Brain pericyte (primary cell): Measurements from ENCODE around the gene MAP1B.

Experiments used
- DNase-seq: peaks from one replicate; pipeline ENCODE4 v3.0.0-alpha.2; 2012; ENCODE audit warnings: low read depth, low spot score

Gene MAP1B

DNA sequence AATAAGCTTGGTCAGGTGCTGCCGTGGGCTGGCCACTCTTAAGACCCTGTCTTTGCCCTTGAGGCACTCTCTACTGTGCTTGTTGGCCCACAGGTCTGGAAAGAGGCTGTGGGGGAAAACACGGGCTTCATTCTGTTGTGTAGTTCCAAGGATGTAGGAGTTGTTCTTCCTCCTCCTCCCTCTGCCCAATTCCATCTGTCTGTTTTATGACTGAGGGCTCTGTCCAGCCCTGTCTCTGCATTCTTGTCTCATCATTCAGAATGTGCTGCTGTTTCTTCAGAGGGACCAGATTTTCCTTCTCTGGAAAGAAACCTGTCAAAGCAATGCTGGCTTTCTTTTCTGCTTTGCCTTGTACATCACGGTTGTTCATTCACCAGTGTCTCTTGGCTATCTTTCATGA is 84.1 kb downstream of the MAP1B start:
- no peak for DNase-seq

DNA sequence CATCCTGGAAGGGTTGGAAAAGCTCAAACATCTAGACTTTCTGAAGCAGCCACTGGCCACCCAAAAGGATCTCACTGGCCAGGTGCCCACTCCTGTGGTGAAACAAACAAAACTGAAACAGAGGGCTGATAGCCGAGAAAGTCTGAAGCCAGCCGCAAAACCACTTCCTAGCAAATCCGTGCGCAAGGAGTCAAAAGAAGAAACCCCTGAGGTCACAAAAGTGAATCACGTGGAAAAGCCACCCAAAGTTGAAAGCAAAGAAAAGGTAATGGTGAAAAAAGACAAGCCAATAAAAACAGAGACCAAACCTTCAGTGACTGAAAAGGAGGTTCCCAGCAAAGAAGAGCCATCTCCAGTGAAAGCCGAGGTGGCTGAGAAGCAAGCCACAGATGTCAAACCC is 87.6 kb downstream of the MAP1B start:
- DNase-seq = no peak

DNA sequence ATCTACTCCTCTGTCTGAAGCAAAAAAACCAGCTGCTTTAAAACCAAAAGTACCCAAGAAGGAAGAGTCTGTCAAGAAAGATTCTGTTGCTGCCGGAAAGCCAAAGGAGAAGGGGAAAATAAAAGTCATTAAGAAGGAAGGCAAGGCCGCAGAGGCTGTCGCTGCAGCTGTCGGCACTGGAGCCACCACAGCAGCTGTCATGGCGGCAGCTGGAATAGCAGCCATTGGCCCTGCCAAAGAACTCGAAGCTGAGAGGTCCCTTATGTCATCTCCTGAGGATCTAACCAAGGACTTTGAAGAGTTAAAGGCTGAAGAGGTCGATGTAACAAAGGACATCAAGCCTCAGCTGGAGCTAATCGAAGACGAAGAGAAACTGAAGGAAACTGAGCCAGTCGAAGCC is 88.3 kb downstream of the MAP1B start:
- DNase-seq = no peak

DNA sequence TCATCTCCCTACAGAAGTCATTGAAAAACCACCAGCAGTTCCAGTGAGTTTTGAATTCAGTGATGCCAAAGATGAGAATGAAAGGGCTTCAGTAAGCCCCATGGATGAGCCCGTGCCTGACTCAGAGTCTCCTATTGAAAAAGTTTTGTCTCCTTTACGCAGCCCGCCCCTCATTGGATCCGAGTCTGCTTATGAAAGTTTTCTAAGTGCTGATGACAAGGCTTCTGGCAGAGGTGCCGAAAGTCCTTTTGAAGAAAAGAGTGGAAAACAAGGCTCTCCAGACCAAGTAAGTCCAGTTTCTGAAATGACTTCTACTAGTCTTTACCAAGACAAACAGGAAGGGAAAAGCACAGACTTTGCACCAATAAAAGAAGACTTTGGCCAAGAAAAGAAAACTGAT is 90.1 kb downstream of the MAP1B start:
- no peak for DNase-seq

DNA sequence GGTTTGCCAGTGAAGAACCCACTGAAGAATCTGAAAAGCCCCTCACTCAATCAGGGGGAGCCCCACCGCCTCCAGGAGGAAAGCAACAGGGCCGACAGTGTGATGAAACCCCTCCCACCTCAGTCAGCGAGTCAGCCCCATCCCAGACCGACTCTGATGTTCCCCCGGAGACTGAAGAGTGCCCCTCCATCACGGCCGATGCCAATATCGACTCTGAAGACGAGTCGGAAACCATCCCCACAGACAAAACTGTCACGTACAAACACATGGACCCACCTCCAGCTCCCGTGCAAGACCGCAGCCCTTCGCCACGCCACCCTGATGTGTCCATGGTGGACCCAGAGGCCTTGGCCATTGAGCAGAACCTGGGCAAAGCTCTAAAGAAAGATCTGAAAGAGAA is 92.4 kb downstream of the MAP1B start:
- DNase-seq = no peak

DNA sequence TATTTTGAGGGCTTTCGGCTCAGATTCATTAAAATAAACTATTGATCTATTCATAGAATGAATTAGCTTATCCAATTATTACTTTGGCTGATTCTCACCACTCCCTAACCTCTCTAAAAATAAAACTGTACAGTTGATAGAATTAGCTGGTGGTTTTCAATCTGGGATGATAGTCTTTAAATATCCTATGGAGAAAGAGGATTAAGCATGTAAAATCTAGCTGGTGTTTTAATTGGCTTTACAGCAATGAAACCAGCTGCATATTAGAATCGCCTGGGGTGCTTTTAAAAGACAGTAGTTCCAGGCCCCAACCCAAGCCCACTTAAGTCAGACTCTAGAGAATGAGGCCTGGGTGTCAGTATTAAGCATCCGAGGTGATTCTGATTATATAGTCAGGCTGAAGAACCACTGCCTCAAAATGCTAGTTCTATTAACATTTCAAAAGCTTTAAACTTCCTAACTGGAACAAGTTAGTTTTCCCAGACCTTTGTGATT is 95.1 kb downstream of the MAP1B start:
- DNase-seq = no peak

DNA sequence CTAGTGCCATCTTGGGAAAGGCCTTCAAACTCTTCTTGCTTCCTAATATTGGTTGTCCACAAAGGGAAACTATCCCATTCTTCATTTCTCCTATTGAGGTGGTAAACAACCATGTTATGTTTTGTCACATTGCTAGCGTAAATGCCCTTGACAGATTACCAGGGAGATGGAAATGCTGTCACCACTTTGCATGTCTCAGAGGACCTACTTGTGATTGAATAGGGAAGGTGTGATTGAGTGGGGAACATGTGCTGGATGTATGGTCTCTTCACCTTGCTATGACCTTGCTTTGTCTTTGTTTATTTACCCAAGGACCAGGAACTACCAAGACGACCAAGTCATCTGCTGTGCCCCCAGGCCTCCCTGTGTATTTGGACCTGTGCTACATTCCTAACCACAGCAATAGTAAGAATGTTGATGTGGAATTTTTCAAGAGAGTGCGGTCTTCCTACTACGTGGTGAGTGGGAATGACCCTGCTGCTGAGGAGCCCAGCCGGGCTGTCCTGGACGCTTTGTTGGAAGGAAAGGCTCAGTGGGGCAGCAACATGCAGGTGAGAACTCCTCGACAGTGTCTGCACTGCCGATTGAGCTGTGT is 96.1 kb downstream of the MAP1B start:
- DNase-seq = no peak

DNA sequence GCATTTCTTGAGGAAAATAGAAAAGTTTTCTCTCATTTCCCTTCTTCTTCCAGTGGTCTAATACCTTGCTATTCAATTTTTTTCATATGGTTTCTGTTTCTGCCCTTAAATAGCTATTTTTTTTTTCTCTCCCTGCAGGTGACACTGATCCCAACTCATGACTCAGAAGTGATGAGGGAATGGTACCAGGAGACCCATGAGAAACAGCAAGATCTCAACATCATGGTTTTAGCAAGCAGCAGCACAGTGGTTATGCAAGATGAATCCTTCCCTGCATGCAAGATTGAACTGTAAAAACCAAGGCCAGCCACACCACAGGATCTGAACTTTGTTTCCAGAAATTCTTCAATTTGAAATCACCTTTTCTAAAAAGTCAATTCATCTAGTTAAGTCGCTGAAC is 97.7 kb downstream of the MAP1B start:
- no peak for DNase-seq

DNA sequence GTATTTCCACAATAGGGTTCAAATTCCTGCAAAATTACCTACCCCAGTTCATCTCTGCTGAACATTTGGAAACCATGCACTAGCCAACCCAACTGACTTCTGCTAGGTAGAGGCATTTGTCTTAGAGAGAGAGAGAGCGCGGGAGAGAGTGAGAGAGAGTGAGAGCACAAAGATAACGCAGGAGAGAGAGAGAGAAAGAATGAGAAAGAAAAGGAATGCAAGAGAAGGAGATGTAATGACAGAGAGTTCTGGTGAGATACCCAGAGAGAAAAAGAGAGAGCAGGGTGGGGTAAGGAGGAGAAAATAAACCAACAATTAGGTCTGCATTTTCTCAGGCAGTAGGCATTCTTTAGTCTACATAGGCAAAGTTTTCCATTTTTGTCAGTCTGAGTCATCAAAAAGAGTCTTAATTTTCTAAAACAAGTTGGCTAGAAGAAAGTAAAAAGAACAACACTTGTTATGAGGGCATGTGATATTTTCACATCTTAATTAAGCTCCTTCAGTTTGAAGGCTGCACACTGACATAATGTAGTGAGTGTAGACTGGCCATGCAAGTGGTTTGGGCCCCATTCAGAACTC is 98.2 kb downstream of the MAP1B start:
- no peak for DNase-seq

DNA sequence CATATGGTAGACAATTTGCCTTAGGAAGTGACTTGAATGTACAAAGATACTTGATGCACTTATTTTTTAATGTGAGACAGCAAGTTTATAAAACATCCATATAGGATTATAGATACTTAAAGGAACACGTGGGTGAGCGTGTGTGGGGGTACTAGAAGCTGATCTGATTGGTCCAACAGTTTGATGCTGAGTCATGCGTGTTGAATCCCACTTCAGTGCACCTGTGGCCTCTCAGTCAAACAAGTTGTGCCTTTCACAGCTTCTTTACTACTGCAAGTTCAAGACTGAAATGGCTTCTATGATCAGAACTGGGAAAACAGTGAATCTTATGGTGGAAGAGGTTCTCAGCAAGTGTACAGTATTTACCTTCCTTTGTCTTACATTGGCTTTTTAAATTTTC is 98.9 kb downstream of the MAP1B start:
- DNase-seq = no peak

DNA sequence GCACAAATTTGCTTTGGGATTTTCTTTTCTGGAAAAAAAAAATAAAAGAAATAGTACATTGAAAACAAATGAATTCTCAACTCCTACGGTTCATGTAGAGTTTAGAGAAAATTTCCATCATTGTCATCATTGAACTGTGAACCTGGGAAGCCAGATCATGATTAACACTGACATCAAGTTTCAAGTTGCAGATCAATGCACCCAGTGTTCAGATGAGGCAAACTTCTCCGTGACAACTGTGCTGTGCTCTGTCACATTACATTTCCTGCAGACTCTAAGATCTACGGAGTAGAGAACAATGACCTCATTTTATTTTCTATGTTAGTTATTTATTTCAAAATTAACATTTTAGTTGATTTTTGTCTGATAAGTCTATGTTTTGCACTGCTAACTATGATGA is 99.7 kb downstream of the MAP1B start:
- no peak for DNase-seq

DNA sequence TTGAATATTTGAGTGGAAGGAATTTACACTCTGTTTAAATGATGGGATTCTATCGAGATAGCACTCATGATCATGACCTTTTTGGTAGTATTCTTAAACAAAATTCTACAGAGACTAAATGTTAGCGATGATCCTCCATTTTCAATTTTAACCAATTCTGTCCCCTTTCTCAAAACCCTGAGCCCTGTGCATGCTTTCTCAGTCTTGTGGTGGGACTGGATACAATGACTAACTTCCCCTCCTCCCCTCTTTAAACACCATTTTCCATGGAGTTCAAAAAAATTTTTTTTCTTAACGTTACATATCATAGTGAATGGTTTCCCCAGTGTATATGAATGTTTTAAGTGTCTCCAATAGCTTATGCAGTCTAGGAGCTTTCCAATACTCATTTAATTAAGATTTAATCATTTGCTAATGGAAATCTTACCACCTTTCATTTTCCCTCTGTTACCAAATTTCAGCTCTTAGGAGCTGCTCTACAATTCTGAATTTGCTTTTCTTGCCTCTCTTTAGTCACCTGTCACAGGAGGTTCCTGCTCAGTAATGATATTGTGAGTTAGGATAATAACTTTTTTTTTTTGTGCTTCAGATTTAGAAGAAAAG is 101.2 kb downstream of the MAP1B start:
- DNase-seq = no peak

DNA sequence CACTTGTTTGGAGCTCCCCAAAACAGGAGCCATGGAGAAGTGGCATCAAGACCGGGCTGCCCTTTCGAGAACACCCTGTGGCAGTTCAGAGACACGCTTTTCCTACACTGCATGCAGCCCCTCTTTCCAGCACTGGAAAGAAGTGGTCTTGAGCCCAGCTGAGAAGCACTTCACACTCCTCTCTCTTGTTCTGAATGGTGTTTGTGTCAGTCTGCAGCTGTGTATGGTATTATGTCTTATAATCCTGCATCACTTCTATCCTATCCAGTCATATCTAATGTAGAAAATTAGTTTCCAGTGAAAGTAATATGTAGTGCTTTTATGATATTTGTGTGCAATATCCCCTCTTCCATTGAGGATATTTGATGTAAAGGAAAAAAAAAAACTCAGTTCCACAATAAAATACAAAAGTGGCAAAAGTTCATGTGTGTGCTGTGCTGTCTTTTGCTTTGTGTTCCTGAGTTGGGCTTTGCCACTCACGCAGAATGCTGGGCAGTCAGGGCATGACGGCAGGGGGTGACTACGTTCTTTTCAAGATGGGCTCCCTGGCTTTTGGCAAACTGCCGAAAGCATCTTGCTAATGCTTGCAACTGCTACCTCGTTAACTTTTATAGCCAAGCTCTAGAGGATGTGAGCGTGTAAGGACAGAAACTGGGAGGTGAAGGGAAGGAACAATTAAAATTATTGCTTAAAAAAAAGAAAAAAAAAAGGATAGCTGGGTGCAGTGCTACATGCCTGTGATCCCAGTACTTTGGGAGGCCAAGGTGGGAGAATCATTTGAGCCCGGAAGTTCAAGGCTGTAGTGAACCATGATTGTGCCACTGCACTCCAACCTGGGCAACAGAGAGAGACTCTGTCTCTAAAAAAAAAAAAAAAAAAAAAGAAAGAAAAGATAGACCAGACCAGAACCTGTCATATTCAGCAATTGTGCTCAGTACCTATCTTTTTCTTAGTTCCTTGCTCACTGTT is 102.2 kb downstream of the MAP1B start:
- no peak for DNase-seq

DNA sequence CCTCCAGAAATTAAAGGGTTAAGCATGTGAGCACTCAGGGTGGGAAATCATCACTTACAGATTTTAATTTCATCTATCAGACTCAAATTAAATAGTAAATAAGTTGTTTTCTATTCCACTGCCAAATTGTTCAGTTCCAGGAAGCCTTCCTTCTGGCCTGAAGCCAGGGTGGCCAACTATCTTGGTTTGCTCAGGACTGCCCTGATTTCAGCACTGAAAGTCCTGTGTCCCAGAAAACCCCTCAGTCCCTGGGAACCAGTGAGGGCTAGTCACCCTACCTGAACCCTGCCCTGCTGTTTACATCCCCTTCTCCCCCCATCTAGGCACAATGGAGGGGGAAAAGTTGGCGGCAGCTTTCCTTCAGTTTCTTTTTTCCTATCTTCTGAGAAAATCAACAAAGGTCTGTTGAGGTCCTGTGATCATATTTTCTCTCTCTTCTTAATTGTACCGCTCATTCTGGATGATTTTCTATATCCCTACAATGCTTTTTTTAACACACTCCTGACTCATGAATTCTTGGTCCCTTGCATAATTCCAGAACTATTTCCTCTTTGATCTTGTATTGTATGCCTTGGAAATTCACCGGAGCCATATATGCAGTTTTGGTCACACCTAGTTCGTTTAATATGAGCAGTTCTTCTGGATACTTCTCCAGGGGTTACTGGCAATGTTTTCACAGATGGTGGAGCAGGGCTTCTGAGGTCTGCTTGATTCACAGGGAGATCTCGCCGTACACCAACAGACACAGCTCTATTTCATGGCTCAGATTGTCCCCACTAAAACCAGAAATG is 103.8 kb downstream of the MAP1B start:
- DNase-seq = peak; percentile 50

DNA sequence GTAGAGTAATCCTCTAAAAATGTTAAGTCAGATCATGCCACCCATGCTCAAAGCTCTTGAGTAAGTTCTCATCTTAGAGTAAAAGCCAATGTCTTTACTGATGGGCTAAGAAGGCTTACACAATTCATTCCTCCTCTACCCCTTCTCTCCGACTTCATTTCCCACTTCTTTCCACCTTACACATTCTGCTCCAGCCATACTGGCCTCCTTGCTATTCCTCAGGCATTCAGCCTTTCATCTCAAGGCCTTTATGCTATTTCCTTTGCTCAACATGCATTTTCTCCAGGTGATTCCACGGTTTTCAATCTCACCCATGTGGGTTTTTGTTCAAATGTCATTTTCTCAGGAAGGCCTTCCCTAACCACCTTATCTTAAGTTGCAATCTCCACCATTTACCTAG is 104.9 kb downstream of the MAP1B start:
- no peak for DNase-seq

DNA sequence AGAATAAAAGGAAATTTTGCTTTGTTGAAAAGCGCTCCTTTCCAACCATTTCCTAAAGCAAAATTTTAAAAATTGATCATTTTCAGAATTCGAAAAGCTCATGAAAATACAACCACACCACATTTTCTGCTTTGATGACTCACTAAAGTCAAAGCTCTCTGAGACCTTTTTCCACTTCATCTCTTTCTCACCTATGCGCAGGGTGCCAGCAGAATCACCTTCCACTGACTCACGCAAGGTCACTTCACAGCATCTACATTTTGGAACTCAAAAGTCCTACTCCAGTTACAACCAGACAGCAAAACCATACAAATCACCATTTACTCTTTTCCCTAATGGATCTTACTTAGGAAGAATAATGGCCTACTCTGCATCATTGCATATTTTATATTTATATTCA is 106.2 kb downstream of the MAP1B start:
- no peak for DNase-seq

DNA sequence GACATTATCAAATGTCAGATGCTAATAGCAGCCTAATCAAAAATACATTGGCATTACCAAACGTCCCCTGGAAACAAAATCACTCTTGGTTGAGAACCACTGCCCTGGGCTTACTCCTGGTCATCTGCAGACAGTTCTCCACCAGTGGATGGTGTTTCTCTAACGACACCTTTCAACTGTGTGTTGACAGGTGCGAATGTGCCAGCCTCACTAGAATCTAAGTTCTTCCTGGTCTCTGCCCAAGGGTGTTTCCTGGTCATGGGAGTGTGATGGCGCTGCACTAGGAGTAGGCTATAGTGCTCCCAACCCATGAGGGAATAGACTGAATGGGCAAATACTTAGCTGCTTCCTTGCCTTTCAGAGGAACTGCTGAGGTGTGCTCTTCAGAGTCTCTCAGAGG is 106.9 kb downstream of the MAP1B start:
- no peak for DNase-seq

DNA sequence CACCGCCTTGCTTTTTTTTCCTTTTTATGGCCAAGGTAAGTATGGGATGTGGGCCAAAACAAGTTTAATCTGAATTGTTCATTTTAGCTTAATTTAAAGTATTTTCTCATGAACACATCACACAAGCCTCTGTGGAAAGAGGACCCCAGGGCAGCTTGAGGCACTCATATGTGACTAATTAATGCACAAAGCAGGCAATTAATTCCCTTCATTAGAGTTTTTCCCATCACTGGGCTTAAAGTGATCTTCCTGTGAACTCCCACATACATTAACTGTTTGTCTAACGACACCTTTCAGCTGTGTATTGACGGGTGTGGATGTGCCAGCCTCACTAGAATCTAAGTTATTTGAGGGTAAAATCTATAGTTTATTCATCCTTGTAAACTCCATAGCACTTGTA is 109.5 kb downstream of the MAP1B start:
- no peak for DNase-seq

DNA sequence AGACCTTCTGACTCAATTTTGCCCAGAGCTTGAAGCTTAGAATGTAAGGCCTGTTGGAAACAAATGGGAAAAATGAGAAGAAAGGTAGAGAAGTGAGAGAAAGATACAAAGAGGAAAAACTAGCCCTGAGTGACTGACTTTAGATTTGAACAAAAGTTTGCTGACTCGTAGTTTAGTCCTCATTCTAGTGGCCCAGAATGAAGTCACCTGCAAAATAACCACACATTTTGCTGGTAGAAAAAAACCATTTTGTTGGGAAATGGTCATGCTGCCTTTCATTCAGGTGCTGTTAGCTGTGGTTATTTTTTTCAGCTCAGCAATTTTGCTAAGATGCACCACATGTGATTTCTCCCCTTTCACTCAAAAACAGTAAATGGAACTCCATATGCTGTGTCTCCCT is 113.8 kb downstream of the MAP1B start:
- DNase-seq = no peak

DNA sequence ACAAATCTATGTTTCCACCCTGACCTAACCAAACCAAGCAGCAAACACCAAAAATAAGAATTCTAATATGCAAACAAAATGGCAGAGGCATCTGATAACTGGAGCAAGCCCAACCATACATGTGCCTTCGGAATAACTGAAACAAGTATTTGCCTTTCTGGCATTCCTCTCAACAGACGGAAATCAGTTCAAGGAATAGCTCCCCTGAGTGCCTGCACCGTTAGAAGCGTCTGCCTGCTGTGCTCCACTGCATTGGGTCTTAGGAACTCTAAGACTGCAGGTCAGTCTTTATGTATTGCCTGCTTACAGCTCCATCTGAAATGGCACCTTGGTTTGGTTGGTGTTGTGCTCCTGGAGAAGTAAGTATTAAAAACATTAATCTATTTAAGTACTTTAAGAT is 114.3 kb downstream of the MAP1B start:
- no peak for DNase-seq

DNA sequence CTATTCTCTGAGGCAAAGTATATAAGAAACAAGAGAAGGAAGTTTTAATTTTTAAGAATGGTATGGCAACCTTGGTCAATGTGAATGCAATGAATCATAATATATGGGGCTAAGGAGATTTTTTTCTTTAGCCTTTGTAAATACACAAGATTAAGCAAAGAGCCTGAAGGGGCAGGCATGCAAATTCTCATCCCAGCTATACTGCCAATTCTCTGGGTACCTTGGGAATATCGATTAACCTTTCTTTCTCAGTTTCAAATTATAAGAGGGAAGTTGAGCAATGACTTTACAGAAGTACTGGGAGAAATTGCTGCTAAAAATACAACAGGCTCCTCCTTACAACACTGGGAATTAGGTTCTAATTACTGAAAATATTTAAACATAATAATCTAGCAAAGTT is 115.2 kb downstream of the MAP1B start:
- no peak for DNase-seq

DNA sequence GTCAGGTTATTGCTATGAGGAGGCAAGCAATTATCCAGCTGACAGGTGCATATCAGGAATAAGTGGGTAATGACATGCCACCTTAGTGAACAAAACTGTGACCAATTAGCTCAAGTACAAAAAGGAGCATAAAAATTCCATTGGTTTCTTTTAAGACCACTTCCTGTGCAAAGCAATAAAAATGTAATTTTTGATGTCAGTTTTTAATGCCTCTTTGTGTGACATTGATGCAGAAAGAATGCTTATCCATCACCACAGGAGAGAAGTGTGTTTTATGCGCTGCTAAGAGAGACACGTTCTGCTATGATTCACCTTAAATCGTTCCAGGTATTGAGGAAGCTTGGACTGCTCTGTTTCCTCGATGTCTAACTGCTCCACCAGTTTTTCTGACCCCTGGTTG is 116.1 kb downstream of the MAP1B start:
- no peak for DNase-seq
